ENCODE measurements around the gene DPH3. TPM values are rescaled to one million over a fixed set of nuclear protein-coding genes. Genes with fewer than 3 reads are reported as not detected.

Gene DPH3
- total and polyA plus RNA-seq, 2 of the 8 experiments (the other 6 are each of a cell fraction or from before 2014, with no cell fraction given) = 9.8 to 40.1 TPM

GRCh38 chr3:16249886-16250285 lies 14.9 kb downstream of the DPH3 start:
- ChIA-PET CTCF (ENCODE audit: partially characterized antibody) (interaction anchor here (1.1 kb wide), 1 partner anchor 206 kb away, joined by 3 read pairs; no protein-coding TSS in a partner anchor), POLR2A (ENCODE audit: partially characterized antibody) (no interaction called here)
- H3K4me1 ChIP-seq (replicated peaks in 1 of 4; ENCODE audit: control insufficient read depth in 3 of 4, insufficient read depth in 4 of 4, low read length in 3 of 4) = 0 out of 7 replicates have a peak, but pooled peaks cover 0 to 4% (median 0%) of the 10 kb centered on the region in 4 experiments
- DNase-seq (ENCODE audit: low read depth in 1 of 2, low spot score in 2 of 2) (no peak), FAIRE-seq (no peak)
- no peaks in the 10 kb centered on the region for H3K79me1 ChIP-seq (ENCODE audit: low read depth, low read length)
- H3K23me2 ChIP-seq (ENCODE audit: low read depth, low read length) = no peaks in the 10 kb centered on the region
- no peak overlapping the region for H2BK12ac ChIP-seq (ENCODE audit: low read depth, low read length)
- H3K4ac ChIP-seq (replicated peaks; ENCODE audit: insufficient read length, low read depth, low read length) = no peak overlapping the region
- no peak overlapping the region for H3K9ac ChIP-seq (replicated peaks in 1 of 4; ENCODE audit: extremely low read depth in 1 of 4, low read depth in 3 of 4, low read length in 3 of 4)
- no peak overlapping the region for H2BK20ac ChIP-seq (ENCODE audit: low read length)
- H4K20me1 ChIP-seq (replicated peaks in 1 of 2; ENCODE audit: control insufficient read depth in 1 of 2, insufficient read depth in 2 of 2, low read length in 2 of 2) = no peaks in the 10 kb centered on the region
- H3K4me3 ChIP-seq (ENCODE audit: extremely low read depth in 1 of 4, insufficient read depth in 2 of 4, low read depth in 3 of 4, low read length in 4 of 4) = no peak overlapping the region
- H2BK120ac ChIP-seq (replicated peaks; ENCODE audit: low read depth, low read length) = no peak overlapping the region
- H4K8ac ChIP-seq (ENCODE audit: extremely low read depth, insufficient read depth, low read length) = no peak overlapping the region
- no peaks in the 10 kb centered on the region for H3K79me2 ChIP-seq (ENCODE audit: control insufficient read depth in 1 of 2, insufficient read depth in 2 of 2, low read length in 2 of 2)
- H3K14ac ChIP-seq (ENCODE audit: insufficient read length) = no peak overlapping the region
- WGBS, 2 experiments (ENCODE audit: extremely low coverage in 1 of 2, insufficient coverage in 1 of 2, insufficient read length in 1 of 2, insufficient replicate concordance in 2 of 2, low coverage in 1 of 2, low lambda C conversion rate in 2 of 2, missing lambda C conversion rate in 1 of 2) = 80% methylated on average over 3 of the region's 3 CpGs; no CpG with 5 or more reads in 1 of the 2 experiments
- H2AFZ ChIP-seq (ENCODE audit: low read length) = no peak overlapping the region
- no peak overlapping the region for H2BK15ac ChIP-seq (ENCODE audit: low read length)
- H2AK5ac ChIP-seq (ENCODE audit: low read depth, low read length) = no peak overlapping the region
- H3K4me2 ChIP-seq (ENCODE audit: insufficient read depth in 1 of 2, low read depth in 2 of 2, low read length in 2 of 2) = no peak overlapping the region
- H3K18ac ChIP-seq (ENCODE audit: extremely low read depth, low read length) = no peak overlapping the region
- no peak overlapping the region for H3K56ac ChIP-seq (replicated peaks; ENCODE audit: insufficient read length, low read depth, low read length)
- H3K36me3 ChIP-seq (ENCODE audit: control insufficient read depth in 2 of 4, insufficient read depth in 4 of 4, low read length in 3 of 4) = no peaks in the 10 kb centered on the region
- no peak overlapping the region for H3K23ac ChIP-seq (ENCODE audit: insufficient read length)
- H2BK5ac ChIP-seq (ENCODE audit: low read depth, low read length) = no peak overlapping the region
- H3K27ac ChIP-seq (ENCODE audit: low read depth, low read length) = no peak overlapping the region
- H4K91ac ChIP-seq (replicated peaks; ENCODE audit: insufficient read length, low read length) = no peak overlapping the region
- no peaks in the 10 kb centered on the region for H3K27me3 ChIP-seq (replicated peaks in 1 of 4; ENCODE audit: control insufficient read depth in 3 of 4, extremely low read depth in 1 of 4, insufficient read depth in 3 of 4, low read length in 3 of 4)
- no peak overlapping the region for H4K5ac ChIP-seq (ENCODE audit: insufficient read length, low read depth, low read length)
- H3K9me3 ChIP-seq (ENCODE audit: insufficient read depth in 2 of 2, low read depth in 1 of 2, low read length in 1 of 2) = no peaks in the 10 kb centered on the region
- no peak for TF ChIP-seq EZH2 (IDR thresholded peaks at IDR 0.05; ENCODE audit: low read depth, low read length, severe bottlenecking)
